Ascending aorta (tissue), 2 donors: ENCODE data around the gene C1QTNF5. TPM values are rescaled to one million over a fixed set of nuclear protein-coding genes. Genes with fewer than 3 reads are reported as not detected.

Experiments used
- DNase-seq, 2 donors: peaks; one replicate each; pipeline ENCODE4 v3.0.0-alpha.2; 2019; ENCODE audit warnings: low spot score in 2 of 2
- H3K27ac ChIP-seq, 2 donors: fragments of 200-600 bp; sonication (generic); one replicate each; pipeline ENCODE4 v1.5.1; 2016 to 2017; ENCODE audit warnings: mild to moderate bottlenecking in 1 of 2
- H3K27me3 ChIP-seq: fragments of 200-600 bp; sonication (generic); one replicate; pipeline ENCODE4 v1.5.1; 2017
- H3K36me3 ChIP-seq, 2 donors: fragments of 200-600 bp; sonication (generic); one replicate each; pipeline ENCODE4 v1.5.1; 2016
- H3K4me1 ChIP-seq, 2 donors: fragments of 200-600 bp; sonication (generic); one replicate each; pipeline ENCODE4 v1.5.1; 2016 to 2017; ENCODE audit warnings: mild to moderate bottlenecking in 1 of 2
- H3K4me3 ChIP-seq, 2 donors: fragments of 200-600 bp; sonication (generic); one replicate each; pipeline ENCODE4 v1.5.1; 2016 to 2017; ENCODE audit warnings: mild to moderate bottlenecking in 1 of 2
- H3K9me3 ChIP-seq, 2 donors: fragments of 200-600 bp; sonication (generic); one replicate each; pipeline ENCODE4 v1.5.1; 2016
- CTCF ChIP-seq, 3 experiments: fragments of 200-600 bp in 2 of 3; fragments of 450-650 bp in 1 of 3; sonication (generic) in 2 of 3; IDR thresholded peaks; one replicate each; pipeline ENCODE4 v1.5.1; 2016 to 2019; ENCODE audit warnings: antibody characterized with exemption in 3 of 3, mild to moderate bottlenecking in 1 of 3, moderate library complexity in 1 of 3
- intact Hi-C: fragments of 100-400 bp; cut with DNase I; formaldehyde crosslinking; loops from one replicate; pipeline ENCODE4 v1.15.1; 2023
- total RNA-seq: library from RNA; depleted of rRNA; stranded (reverse); fragments of >200 nt; gene quantifications from one replicate; pipeline ENCODE4 v1.1.0, GENCODE V29; 2016

Gene C1QTNF5
- total RNA-seq, 1 donor from 2014 or later: 95.8 TPM

- intact Hi-C loops: no loop called here
- no peaks in the 10 kb centered on the region for H3K27me3 ChIP-seq
Measured at GRCh38 chr11:119329320-119329719, 11.4 kb downstream of the C1QTNF5 start.

GRCh38 chr11:119324189-119324588 is 16.5 kb downstream of the C1QTNF5 start:
- Histone ChIP-seq H3K9me3 (no peaks in the 10 kb centered on the region), H3K27ac (no peak overlapping the region), H3K27me3 (no peaks in the 10 kb centered on the region), H3K4me1 (peaks cover 5 to 25% of the 10 kb centered on the region in 2 donors), H3K36me3 (no peaks in the 10 kb centered on the region), H3K4me3 (no peak overlapping the region)
- intact Hi-C loops: no loop called here
- DNase-seq: peak in 1 of 2 donors; percentile 16
- TF ChIP-seq CTCF (IDR thresholded peaks at IDR 0.05): no peak

More at GRCh38 chr11:119329320-119329719, 11.4 kb downstream of the C1QTNF5 start:
- Histone ChIP-seq H3K4me3 (no peak overlapping the region), H3K36me3 (no peaks in the 10 kb centered on the region), H3K27ac (no peak overlapping the region), H3K9me3 (no peaks in the 10 kb centered on the region), H3K4me1 (no peaks in the 10 kb centered on the region)
- DNase-seq: no peak
- TF ChIP-seq CTCF (IDR thresholded peaks at IDR 0.05): no peak

GRCh38 chr11:119323532-119324033 is 17.1 kb downstream of the C1QTNF5 start:
- DNase-seq: peak in 1 of 2 donors; percentile 89
- intact Hi-C loops: loop anchor here (1.0 kb wide), 1 partner anchor 118 kb away; no protein-coding TSS in a partner anchor
- Histone ChIP-seq H3K27ac (peak overlapping the region in 1 of 2 donors; percentile 98), H3K4me1 (peaks cover 6 to 31% of the 10 kb centered on the region in 2 donors), H3K36me3 (no peaks in the 10 kb centered on the region), H3K4me3 (no peak overlapping the region), H3K9me3 (no peaks in the 10 kb centered on the region), H3K27me3 (no peaks in the 10 kb centered on the region)
- peak; percentile 71 to 78 (median 76) for TF ChIP-seq CTCF (IDR thresholded peaks at IDR 0.05)

- Histone ChIP-seq H3K36me3 (no peaks in the 10 kb centered on the region), H3K4me3 (no peak overlapping the region), H3K27ac (peak overlapping the region; percentile 98 to 99), H3K4me1 (peaks cover 12 to 36% of the 10 kb centered on the region in 2 donors), H3K27me3 (no peaks in the 10 kb centered on the region), H3K9me3 (no peaks in the 10 kb centered on the region)
- no peak for TF ChIP-seq CTCF (IDR thresholded peaks at IDR 0.05)
- intact Hi-C loops: loop anchor here (1.0 kb wide), 1 partner anchor 118 kb away; no protein-coding TSS in a partner anchor
- peak in 1 of 2 donors; percentile 61 for DNase-seq
Measured at GRCh38 chr11:119322921-119323531, 17.7 kb downstream of the C1QTNF5 start.

GRCh38 chr11:119322360-119322739 is 18.3 kb downstream of the C1QTNF5 start:
- peaks cover 16 to 43% of the 10 kb centered on the region in 2 donors for H3K4me1 ChIP-seq

More at GRCh38 chr11:119322360-119322739, 18.3 kb downstream of the C1QTNF5 start:
- Histone ChIP-seq H3K27me3 (no peaks in the 10 kb centered on the region), H3K9me3 (no peaks in the 10 kb centered on the region), H3K4me3 (no peak overlapping the region), H3K27ac (peak overlapping the region; percentile 98 to 99), H3K36me3 (no peaks in the 10 kb centered on the region)
- DNase-seq: peak in 1 of 2 donors; percentile 9
- TF ChIP-seq CTCF (IDR thresholded peaks at IDR 0.05): peak in 1 of 3 experiments; percentile 5
- intact Hi-C loops: no loop called here
